ENCODE data around the gene VTCN1. TPM values are rescaled to one million over a fixed set of nuclear protein-coding genes. Genes with fewer than 3 reads are reported as not detected.

Gene VTCN1
- total RNA-seq, 3 donors from 2014 or later = not detected

DNA sequence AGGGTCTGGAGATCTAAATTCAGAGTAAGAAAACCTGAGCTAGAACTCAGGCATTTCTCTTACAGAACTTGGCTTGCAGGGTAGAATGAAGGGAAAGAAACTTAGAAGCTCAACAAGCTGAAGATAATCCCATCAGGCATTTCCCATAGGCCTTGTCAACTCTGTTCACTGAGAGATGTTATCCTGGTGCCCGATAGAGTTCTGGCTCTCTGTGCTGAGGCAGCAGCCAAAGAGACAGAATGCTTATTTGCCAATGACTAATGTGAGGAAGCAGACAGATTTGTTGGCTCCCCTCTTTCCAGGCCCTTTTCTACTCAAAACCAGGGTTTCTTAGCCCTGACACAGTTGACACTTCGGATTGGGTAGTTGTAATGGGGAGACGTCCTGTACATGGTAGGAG, 66.9 kb downstream of the VTCN1 start:
- no peaks in the 10 kb centered on the region for H3K9me3 ChIP-seq
- H3K4me1 ChIP-seq (ENCODE audit: low read depth) = no peaks in the 10 kb centered on the region
- no peak for ATAC-seq
- H3K36me3 ChIP-seq (ENCODE audit: low read depth) = no peaks in the 10 kb centered on the region
- no peak overlapping the region for H3K4me3 ChIP-seq
- TF ChIP-seq, protein P1, sequence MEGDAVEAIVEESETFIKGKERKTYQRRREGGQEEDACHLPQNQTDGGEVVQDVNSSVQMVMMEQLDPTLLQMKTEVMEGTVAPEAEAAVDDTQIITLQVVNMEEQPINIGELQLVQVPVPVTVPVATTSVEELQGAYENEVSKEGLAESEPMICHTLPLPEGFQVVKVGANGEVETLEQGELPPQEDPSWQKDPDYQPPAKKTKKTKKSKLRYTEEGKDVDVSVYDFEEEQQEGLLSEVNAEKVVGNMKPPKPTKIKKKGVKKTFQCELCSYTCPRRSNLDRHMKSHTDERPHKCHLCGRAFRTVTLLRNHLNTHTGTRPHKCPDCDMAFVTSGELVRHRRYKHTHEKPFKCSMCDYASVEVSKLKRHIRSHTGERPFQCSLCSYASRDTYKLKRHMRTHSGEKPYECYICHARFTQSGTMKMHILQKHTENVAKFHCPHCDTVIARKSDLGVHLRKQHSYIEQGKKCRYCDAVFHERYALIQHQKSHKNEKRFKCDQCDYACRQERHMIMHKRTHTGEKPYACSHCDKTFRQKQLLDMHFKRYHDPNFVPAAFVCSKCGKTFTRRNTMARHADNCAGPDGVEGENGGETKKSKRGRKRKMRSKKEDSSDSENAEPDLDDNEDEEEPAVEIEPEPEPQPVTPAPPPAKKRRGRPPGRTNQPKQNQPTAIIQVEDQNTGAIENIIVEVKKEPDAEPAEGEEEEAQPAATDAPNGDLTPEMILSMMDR (IDR thresholded peaks at IDR 0.05) = no peak
- no peak for DNase-seq
- intact Hi-C loops (cut with DNase I, micrococcal nuclease) = no loop called here

GRCh38 chr1:117143172-117143571, 67.6 kb downstream of the VTCN1 start:
- Histone ChIP-seq H3K9me3 (no peaks in the 10 kb centered on the region), H3K4me3 (no peak overlapping the region), H3K4me1 (ENCODE audit: low read depth) (no peaks in the 10 kb centered on the region), H3K36me3 (ENCODE audit: low read depth) (no peaks in the 10 kb centered on the region)
- TF ChIP-seq, protein P1 (IDR thresholded peaks at IDR 0.05) = no peak
- DNase-seq (no peak), ATAC-seq (no peak)
- intact Hi-C loops (cut with DNase I, micrococcal nuclease) = no loop called here

GRCh38 chr1:117142200-117142599, 68.5 kb downstream of the VTCN1 start:
- H3K4me3 ChIP-seq = no peak overlapping the region
- intact Hi-C loops (cut with DNase I, micrococcal nuclease) = no loop called here
- H3K9me3 ChIP-seq = no peaks in the 10 kb centered on the region
- no peak for ATAC-seq
- no peaks in the 10 kb centered on the region for H3K4me1 ChIP-seq (ENCODE audit: low read depth)
- no peak for DNase-seq
- H3K36me3 ChIP-seq (ENCODE audit: low read depth) = no peaks in the 10 kb centered on the region
- TF ChIP-seq, protein P1 (IDR thresholded peaks at IDR 0.05) = no peak

DNA sequence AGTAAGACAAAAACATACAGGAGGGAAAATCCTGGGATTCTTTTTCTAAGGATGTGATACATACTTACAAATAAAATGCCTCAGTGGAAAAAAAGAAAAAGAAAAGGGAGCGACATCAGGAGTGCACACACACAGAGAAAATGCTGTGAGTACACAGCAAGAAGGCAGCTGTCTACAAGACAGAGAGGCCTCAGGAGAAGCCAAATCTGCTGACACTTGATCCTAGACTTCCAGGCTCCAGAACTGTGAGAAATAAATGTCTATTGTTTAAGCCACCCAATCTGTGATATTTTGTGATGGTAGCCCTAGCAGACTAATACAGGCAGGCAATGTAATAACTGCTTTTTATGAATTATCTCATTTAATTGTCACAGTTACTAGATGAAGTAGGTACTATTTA, 72.2 kb downstream of the VTCN1 start:
- DNase-seq = no peak

GRCh38 chr1:117138106-117138505, 72.6 kb downstream of the VTCN1 start:
- Histone ChIP-seq H3K4me1 (ENCODE audit: low read depth) (no peaks in the 10 kb centered on the region), H3K36me3 (ENCODE audit: low read depth) (no peaks in the 10 kb centered on the region), H3K4me3 (no peak overlapping the region), H3K9me3 (no peaks in the 10 kb centered on the region)
- TF ChIP-seq, protein P1 (IDR thresholded peaks at IDR 0.05) = no peak
- ATAC-seq (no peak), DNase-seq (no peak)
- intact Hi-C loops (cut with DNase I, micrococcal nuclease) = no loop called here

More for the DNA sequence above, 72.2 kb downstream of the VTCN1 start:
- no peak overlapping the region for H3K4me3 ChIP-seq
- TF ChIP-seq, protein P1 (IDR thresholded peaks at IDR 0.05) = no peak
- H3K36me3 ChIP-seq (ENCODE audit: low read depth) = no peaks in the 10 kb centered on the region
- H3K4me1 ChIP-seq (ENCODE audit: low read depth) = no peaks in the 10 kb centered on the region
- intact Hi-C loops (cut with DNase I, micrococcal nuclease) = no loop called here
- H3K9me3 ChIP-seq = no peaks in the 10 kb centered on the region
- ATAC-seq = no peak

DNA sequence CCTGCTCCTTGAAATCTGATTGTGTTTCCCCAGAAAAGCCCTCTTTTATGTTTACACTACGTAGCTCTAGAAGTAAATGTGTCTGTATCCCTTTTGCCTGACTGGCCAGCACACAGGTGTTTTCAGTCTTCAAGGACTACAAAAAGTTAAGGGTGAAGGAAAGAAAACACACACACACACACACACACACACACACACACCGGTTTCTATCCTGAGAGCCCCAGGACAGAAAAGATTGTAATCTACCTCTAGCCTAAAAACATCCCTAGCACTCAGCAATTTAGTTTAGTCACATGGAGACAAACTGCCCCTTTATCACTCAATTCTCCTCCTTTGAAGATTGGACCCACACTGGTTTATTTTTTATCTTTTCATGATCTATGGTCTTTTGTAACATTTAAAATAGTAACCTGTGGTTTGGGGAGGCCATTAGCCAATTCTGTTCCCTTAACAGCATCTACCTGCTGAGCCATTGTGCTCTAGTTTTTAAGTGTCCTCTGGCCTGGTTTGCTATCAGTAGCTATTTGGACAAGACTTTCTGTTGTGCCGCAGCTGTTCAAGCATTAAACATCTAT, 73.4 kb downstream of the VTCN1 start:
- Histone ChIP-seq H3K4me1 (ENCODE audit: low read depth) (no peaks in the 10 kb centered on the region), H3K9me3 (no peaks in the 10 kb centered on the region), H3K4me3 (no peak overlapping the region), H3K36me3 (ENCODE audit: low read depth) (no peaks in the 10 kb centered on the region)
- intact Hi-C loops (cut with DNase I, micrococcal nuclease) = no loop called here
- ATAC-seq (no peak), DNase-seq (no peak)
- TF ChIP-seq, protein P1 (IDR thresholded peaks at IDR 0.05) = no peak
